Omental fat pad (tissue), 4 donors: ENCODE results near the gene TACSTD2. TPM values are rescaled to one million over a fixed set of nuclear protein-coding genes. Genes with fewer than 3 reads are reported as not detected.
A peak's percentile ranks its signal among the peaks of the same experiment; 100 is the strongest.

Source experiments
- ATAC-seq: fragments of 150-250 bp; one replicate; pipeline ENCODE4 v1.9.1; 2016; ENCODE audit warnings: mild to moderate bottlenecking, moderate library complexity; ENCODE audit not compliant: low FRiP score
- DNase-seq: peaks from one replicate; pipeline ENCODE4 v3.0.0-alpha.2; 2019; ENCODE audit warnings: low spot score
- CTCF ChIP-seq, 3 donors: fragments of 450-650 bp; IDR thresholded peaks; one replicate each; pipeline ENCODE4 v1.5.1; 2016 to 2017; ENCODE audit warnings: antibody characterized with exemption in 3 of 3, mild to moderate bottlenecking in 3 of 3, moderate library complexity in 2 of 3
- total RNA-seq, 4 donors: library from RNA; depleted of rRNA; stranded (reverse); fragments of >200 nt; gene quantifications; one replicate each; pipeline ENCODE4 v1.1.0, GENCODE V29; 2016

TACSTD2 gene
- total RNA-seq, 4 donors from 2014 or later = 0.88 to 2.7 (median 1.1) TPM

DNA sequence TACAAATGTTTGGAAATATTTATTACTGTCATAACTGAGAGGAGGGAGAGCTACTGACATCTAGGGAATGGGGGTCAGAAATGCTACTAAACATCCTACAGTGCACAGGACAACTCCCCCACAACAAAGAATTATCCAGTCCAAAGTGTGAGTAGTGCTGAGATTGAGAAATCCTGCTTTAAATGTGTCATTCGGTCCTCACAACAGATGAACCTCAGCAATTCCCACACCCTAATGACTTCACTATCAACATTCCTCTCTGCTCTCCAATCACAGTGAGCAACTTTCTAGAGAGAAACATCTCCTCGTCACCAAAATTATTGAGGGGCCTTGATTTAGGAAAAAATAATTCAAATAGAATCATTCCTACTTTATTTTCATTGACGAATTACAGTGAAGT, 48.5 kb downstream of the TACSTD2 start:
- no peak for TF ChIP-seq CTCF (IDR thresholded peaks at IDR 0.05)
- DNase-seq (no peak), ATAC-seq (peak; percentile 94)

Other genes starting within 250 kb of the TACSTD2 start
- gene OMA1, start 30.5 kb downstream of the TACSTD2 start, total RNA-seq = 10 to 100 TPM; 13.8 to 23.2 (median 20.3) TPM
- gene MYSM1, start 122.8 kb upstream of the TACSTD2 start, total RNA-seq = 10 to 100 TPM; 15.5 to 43.7 (median 26.3) TPM
- gene JUN, start 206.8 kb upstream of the TACSTD2 start, total RNA-seq = 100 to 1,000 TPM; 367 to 477 (median 404) TPM